Activated CD8-positive, alpha-beta memory T cell treated with anti-CD3 and anti-CD28 coated beads, Interleukin-2, amount 50 U/mL, for 24 hours (primary cell): ENCODE results near the gene CD160.
"Not testable (repeated sequence)": the region's sequence is repeated elsewhere in the genome, so short reads cannot be mapped to it uniquely, and the experiment has no call there.

Experiments
- DNase-seq: peaks from one replicate; pipeline ENCODE4 v3.0.0-alpha.2; 2020; ENCODE audit errors: extremely low read depth

CD160 gene

GRCh38 chr1:145719230-145720079 is at the start of gene CD160:
Gene CD160, plus strand, starts transcription at chr1:145719499. Its CDS starts 8,829 bp downstream, at chr1:145728328.
- DNase-seq = no peak

GRCh38 chr1:145670995-145671745 is 48.1 kb upstream of the CD160 start:
- DNase-seq = not testable (repeated sequence)

- DNase-seq = not testable (repeated sequence)
Measured at GRCh38 chr1:145673217-145673616, 46.1 kb upstream of the CD160 start.

GRCh38 chr1:145684858-145685257 is 34.4 kb upstream of the CD160 start:
- not testable (repeated sequence) for DNase-seq

- DNase-seq = not testable (repeated sequence)
Measured at GRCh38 chr1:145686078-145686477, 33.2 kb upstream of the CD160 start.

- no peak for DNase-seq
Measured at GRCh38 chr1:145688328-145688727, 31.0 kb upstream of the CD160 start.

- DNase-seq = no peak
Measured at GRCh38 chr1:145688924-145689323, 30.4 kb upstream of the CD160 start.

- no peak for DNase-seq
Measured at GRCh38 chr1:145689922-145690321, 29.4 kb upstream of the CD160 start.

- DNase-seq = peak; percentile 15
Measured at GRCh38 chr1:145690587-145691558, 28.4 kb upstream of the CD160 start.

GRCh38 chr1:145692785-145693443 is 26.4 kb upstream of the CD160 start:
- no peak for DNase-seq

- no peak for DNase-seq
Measured at GRCh38 chr1:145695821-145696629, 23.3 kb upstream of the CD160 start.

- DNase-seq = no peak
Measured at GRCh38 chr1:145696630-145696960, 22.7 kb upstream of the CD160 start.

GRCh38 chr1:145701306-145701862 is 17.9 kb upstream of the CD160 start:
- no peak for DNase-seq

GRCh38 chr1:145702052-145702451 is 17.2 kb upstream of the CD160 start:
- no peak for DNase-seq

- no peak for DNase-seq
Measured at GRCh38 chr1:145702826-145703225, 16.5 kb upstream of the CD160 start.

GRCh38 chr1:145705622-145706021 is 13.7 kb upstream of the CD160 start:
- no peak for DNase-seq

GRCh38 chr1:145706086-145706664 is 13.1 kb upstream of the CD160 start:
- no peak for DNase-seq

GRCh38 chr1:145707183-145707867 is 12.0 kb upstream of the CD160 start, which contains the start of gene PDZK1:
Gene PDZK1, minus strand, starts transcription at chr1:145707368. Its CDS starts 19,347 bp downstream, at chr1:145688021.
- DNase-seq = no peak

GRCh38 chr1:145708063-145708462 is 11.2 kb upstream of the CD160 start:
- no peak for DNase-seq
